Measurements from ENCODE around the gene COL10A1.
"Not testable (repeated sequence)": the region's sequence is repeated elsewhere in the genome, so short reads cannot be mapped to it uniquely, and the experiment has no call there.

Gene COL10A1

DNA sequence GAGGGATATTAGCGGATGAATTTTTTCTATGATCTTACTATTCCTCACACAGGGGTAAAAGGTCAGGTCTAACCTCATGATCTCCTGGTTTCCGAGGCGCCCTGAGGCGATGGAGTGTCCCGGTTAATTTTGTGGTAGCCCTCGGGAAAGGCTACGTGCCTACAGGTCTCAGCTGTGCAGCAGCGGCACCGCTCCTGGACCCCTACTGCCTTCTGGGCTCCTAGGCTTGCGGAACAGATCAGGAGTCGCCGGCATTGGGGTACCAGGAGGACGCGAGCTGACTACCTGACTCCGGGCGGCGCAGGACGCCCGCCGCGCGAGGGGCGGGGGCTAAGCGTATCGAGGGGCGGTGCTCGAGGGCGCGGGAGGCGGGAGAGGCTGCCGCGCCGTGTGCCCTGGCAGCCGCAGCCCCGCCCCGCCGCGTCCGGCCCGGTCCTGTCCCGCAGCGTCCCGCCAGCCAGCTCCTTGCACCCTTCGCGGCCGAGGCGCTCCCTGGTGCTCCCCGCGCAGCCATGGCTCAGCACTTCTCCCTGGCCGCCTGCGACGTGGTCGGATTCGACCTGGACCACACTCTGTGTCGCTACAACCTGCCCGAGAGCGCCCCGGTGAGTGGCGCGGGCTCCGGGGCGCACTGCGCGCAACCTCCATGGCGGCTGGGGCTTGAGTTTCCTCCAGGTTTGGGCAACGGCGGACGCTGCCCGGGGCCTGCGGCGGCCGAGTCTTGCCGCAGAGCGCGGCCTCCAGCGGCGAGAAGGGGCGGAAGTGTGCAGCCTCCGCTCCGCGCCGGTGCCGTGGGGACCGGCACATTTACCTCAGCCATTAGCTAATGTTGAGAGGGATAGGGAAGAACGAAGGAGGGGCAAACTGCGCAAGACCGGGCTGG lies 25.3 kb downstream of the COL10A1 start, which contains the start of gene NT5DC1:
Gene NT5DC1, plus strand, starts transcription at position 435 of the 883 bp plus-strand sequence. Its CDS starts 78 bp downstream, at position 513.
- H3K4me1 ChIP-seq (ENCODE audit: control insufficient read depth, insufficient read depth, low read length) = peaks cover 12% of the 10 kb centered on the region
- peak within 1 kb of the TSS; percentile 92 for H3K4me3 ChIP-seq (ENCODE audit: low read length)
- H3K9ac ChIP-seq (ENCODE audit: low read depth, low read length) = peak within 1 kb of the TSS; percentile 88
- H3K27me3 ChIP-seq (ENCODE audit: control insufficient read depth, insufficient read depth, low read length) = no peaks in the 10 kb centered on the region
- H3K36me3 ChIP-seq (ENCODE audit: insufficient read depth, low read length) = no peaks in the 10 kb centered on the region
- H3K4me2 ChIP-seq (ENCODE audit: low read length) = peak within 1 kb of the TSS; percentile 93
- H3K9me3 ChIP-seq (replicated peaks; ENCODE audit: low read length) = no peaks in the 10 kb centered on the region

DNA sequence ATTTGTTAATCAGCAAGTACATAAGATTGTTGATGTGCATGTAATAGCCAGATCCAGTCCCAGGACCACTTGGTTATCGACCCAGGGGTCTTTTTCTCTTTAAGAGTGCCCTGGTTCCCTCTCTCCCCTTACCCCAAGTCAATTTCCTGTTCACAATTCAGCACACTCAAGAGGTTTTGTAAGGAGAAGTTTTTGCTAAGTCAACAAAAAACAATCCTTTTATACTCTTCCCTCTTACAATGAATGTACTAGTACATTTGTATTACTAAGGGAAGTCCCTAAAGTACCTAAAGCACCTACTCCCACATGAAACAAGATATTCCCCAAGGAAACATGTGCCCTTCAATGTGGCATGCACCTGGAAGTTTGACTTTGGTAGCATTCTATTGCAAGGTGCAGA lies 26.9 kb downstream of the COL10A1 start:
- no peaks in the 10 kb centered on the region for H3K9me3 ChIP-seq (replicated peaks; ENCODE audit: low read length)
- H3K36me3 ChIP-seq (ENCODE audit: insufficient read depth, low read length) = no peaks in the 10 kb centered on the region
- no peak overlapping the region for H3K4me3 ChIP-seq (ENCODE audit: low read length)
- H3K4me1 ChIP-seq (ENCODE audit: control insufficient read depth, insufficient read depth, low read length) = peaks cover 12% of the 10 kb centered on the region
- no peaks in the 10 kb centered on the region for H3K27me3 ChIP-seq (ENCODE audit: control insufficient read depth, insufficient read depth, low read length)
- H3K9ac ChIP-seq (ENCODE audit: low read depth, low read length) = no peak overlapping the region
- no peak overlapping the region for H3K4me2 ChIP-seq (ENCODE audit: low read length)

DNA sequence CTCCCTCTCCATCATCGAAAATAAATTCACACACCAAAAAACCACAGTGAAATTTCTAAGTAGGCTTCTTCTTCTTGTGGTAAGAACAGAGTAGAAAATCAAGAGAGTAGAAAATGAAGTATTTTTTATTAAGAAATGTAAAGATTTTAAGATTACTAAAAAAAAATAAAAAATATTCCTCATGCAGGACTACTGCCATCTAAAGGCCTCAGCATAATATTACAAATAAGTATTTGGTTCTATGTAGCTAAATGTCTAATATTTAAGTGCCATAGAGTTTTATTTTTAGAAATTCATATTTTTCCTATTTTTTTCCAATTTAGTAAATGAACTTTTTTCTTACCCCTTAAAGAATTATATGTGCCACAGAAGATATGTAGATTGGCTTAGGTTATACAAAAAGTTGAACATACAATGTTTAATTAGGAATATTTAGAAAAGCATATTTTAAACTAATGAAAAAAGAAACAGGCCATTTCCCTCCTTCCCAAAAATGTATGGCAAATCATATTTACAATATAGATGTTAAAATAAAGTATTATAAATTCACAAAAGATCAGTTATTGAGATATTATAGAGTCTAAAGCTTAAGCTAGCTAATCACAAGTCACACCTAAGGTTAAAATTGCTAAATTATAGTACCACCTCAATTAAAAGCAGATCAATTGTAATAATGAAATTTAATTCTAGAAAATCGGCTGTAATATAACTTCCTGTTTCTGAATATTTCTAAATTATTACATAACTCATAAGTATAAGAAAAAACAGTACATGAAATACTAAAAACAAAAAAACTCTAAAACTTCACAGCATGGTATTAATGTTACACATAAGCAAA lies 28.7 kb downstream of the COL10A1 start:
- Histone ChIP-seq H3K4me3 (ENCODE audit: low read length) (no peak overlapping the region), H3K27me3 (ENCODE audit: control insufficient read depth, insufficient read depth, low read length) (no peaks in the 10 kb centered on the region), H3K4me1 (ENCODE audit: control insufficient read depth, insufficient read depth, low read length) (peaks cover 12% of the 10 kb centered on the region), H3K4me2 (ENCODE audit: low read length) (no peak overlapping the region), H3K36me3 (ENCODE audit: insufficient read depth, low read length) (no peaks in the 10 kb centered on the region), H3K9ac (ENCODE audit: low read depth, low read length) (no peak overlapping the region), H3K9me3 (replicated peaks; ENCODE audit: low read length) (no peaks in the 10 kb centered on the region)

DNA sequence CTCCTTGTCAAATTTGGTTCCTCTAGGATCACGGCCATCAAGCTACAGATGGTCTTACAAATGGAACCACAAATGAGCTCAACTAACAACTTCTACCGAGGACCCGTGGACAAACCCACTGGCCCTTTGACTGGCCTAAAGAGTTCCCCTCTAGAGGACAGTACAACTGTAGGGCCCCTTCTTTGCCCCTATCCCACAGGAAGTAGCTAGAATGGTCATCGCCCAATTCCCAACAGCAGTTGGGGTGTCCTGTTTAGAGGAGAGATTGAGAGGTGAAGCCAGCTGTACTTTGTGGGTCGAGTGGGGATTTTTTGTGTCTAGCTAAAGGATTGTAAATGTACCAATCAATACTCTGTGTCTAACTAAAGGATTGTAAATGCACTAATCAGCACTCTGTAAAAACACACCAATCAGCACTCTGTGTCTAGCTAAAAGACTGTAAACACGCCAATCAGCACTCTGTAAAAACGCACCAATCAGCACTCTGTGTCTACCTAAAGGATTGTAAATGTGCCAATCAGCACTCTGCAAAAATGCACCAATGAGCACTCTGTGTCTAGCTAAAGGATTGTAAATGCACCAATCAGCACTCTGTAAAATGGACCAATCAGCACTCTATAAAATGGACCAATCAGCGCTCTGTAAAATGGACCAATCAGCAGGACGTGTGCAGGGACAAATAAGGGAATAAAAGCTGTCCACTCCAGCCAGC lies 29.7 kb downstream of the COL10A1 start:
- H3K4me1 ChIP-seq (ENCODE audit: control insufficient read depth, insufficient read depth, low read length); H3K9me3 ChIP-seq (replicated peaks; ENCODE audit: low read length); H3K27me3 ChIP-seq (ENCODE audit: control insufficient read depth, insufficient read depth, low read length); H3K4me2 ChIP-seq (ENCODE audit: low read length); H3K9ac ChIP-seq (ENCODE audit: low read depth, low read length); H3K4me3 ChIP-seq (ENCODE audit: low read length); H3K36me3 ChIP-seq (ENCODE audit: insufficient read depth, low read length): not testable (repeated sequence)

DNA sequence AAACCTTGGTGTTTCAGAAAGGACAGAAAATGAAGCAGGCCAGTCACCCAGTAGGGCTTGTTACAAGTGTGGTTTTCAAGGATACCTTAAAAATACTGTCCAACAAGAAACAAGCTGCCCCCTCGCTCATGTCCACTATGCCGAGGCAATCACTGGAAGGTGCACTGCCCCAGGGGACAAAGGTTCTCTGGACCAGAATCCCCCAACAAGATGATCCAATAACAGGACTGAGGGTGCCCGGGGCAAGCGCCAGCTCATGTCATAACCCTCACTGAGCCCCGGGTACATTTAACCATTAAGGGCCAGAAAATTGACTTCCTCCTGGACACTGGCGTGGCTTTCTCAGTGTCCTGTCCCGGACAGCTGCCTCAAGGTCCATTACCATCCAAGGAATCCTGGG lies 31.9 kb downstream of the COL10A1 start:
- Histone ChIP-seq H3K4me2 (ENCODE audit: low read length) (no peak overlapping the region), H3K4me3 (ENCODE audit: low read length) (no peak overlapping the region), H3K9ac (ENCODE audit: low read depth, low read length) (no peak overlapping the region), H3K27me3 (ENCODE audit: control insufficient read depth, insufficient read depth, low read length) (no peaks in the 10 kb centered on the region), H3K36me3 (ENCODE audit: insufficient read depth, low read length) (no peaks in the 10 kb centered on the region), H3K4me1 (ENCODE audit: control insufficient read depth, insufficient read depth, low read length) (no peaks in the 10 kb centered on the region), H3K9me3 (replicated peaks; ENCODE audit: low read length) (no peaks in the 10 kb centered on the region)

DNA sequence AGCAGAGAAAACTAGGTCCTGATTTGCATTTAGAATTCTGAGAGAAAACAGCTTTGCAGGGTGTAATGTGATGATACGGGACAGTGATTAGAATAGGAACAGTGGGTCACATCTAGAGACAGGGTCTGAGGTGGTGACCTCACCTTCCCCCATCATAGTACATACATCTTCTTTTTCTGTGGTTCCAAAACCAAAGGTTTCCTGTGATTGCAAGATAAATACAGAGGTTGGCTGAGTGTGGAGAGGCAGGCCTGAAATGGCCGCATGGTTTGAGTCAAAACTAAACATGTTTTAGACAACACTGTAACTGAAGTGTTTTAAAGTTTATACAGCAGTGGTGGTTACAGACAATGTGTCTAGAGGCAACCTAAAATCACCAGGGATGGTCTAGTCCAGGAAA lies 35.7 kb downstream of the COL10A1 start:
- peaks cover 9% of the 10 kb centered on the region for H3K4me1 ChIP-seq (ENCODE audit: control insufficient read depth, insufficient read depth, low read length)
- no peak overlapping the region for H3K4me3 ChIP-seq (ENCODE audit: low read length)
- no peaks in the 10 kb centered on the region for H3K36me3 ChIP-seq (ENCODE audit: insufficient read depth, low read length)
- no peaks in the 10 kb centered on the region for H3K9me3 ChIP-seq (replicated peaks; ENCODE audit: low read length)
- H3K4me2 ChIP-seq (ENCODE audit: low read length) = no peak overlapping the region
- no peak overlapping the region for H3K9ac ChIP-seq (ENCODE audit: low read depth, low read length)
- H3K27me3 ChIP-seq (ENCODE audit: control insufficient read depth, insufficient read depth, low read length) = no peaks in the 10 kb centered on the region

DNA sequence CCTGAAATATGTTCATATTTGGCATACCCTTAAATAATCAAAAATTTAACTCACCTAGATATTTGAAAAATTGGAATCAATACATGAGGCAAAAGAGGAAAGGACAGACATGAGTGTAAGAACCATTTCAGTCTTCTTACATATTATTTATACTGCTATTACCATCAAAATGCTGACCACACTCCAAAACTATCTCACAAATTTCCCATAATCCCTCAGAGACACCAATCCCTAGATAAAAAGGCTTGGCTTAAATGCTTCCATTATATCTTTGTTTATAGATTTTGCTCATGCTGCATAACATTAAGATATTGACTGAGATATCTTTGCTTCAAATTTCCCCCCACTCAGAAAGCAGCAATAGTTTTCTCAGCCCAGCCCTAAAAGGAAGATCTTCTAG lies 37.0 kb downstream of the COL10A1 start:
- peaks cover 9% of the 10 kb centered on the region for H3K4me1 ChIP-seq (ENCODE audit: control insufficient read depth, insufficient read depth, low read length)
- H3K9ac ChIP-seq (ENCODE audit: low read depth, low read length) = no peak overlapping the region

DNA sequence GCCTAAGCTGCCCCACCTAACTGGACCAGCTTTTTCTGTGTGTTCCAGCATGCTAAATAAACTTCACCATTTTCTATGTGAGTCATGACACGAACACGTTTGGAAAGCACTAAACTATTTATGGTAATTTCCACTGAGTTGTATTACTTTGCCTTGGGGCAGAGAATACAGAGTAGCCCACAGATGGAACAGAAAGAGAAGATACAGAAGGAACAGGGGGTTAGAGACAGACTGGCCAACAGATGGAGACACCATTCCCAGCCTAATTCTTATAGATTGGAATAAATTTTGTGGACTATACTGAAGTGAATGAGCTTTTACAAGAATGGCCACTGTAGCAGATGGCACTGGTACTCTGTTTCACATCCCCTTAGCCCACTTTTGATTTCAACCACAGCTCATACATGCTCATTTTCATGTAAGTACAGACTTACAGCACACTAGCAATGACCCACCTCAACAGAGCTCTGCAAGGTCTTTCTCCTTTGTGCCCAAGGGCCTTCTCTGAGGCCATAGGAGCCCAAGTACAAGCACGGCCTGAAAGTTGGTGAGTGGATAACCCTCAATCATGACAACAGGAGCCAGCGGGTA lies 38.4 kb downstream of the COL10A1 start:
- Histone ChIP-seq H3K4me1 (ENCODE audit: control insufficient read depth, insufficient read depth, low read length) (peaks cover 9% of the 10 kb centered on the region), H3K36me3 (ENCODE audit: insufficient read depth, low read length) (no peaks in the 10 kb centered on the region), H3K9ac (ENCODE audit: low read depth, low read length) (no peak overlapping the region), H3K4me2 (ENCODE audit: low read length) (no peak overlapping the region), H3K4me3 (ENCODE audit: low read length) (no peak overlapping the region), H3K27me3 (ENCODE audit: control insufficient read depth, insufficient read depth, low read length) (no peaks in the 10 kb centered on the region), H3K9me3 (replicated peaks; ENCODE audit: low read length) (no peaks in the 10 kb centered on the region)

More for the DNA sequence above, 37.0 kb downstream of the COL10A1 start:
- Histone ChIP-seq H3K27me3 (ENCODE audit: control insufficient read depth, insufficient read depth, low read length) (no peaks in the 10 kb centered on the region), H3K36me3 (ENCODE audit: insufficient read depth, low read length) (no peaks in the 10 kb centered on the region), H3K4me2 (ENCODE audit: low read length) (no peak overlapping the region), H3K4me3 (ENCODE audit: low read length) (no peak overlapping the region), H3K9me3 (replicated peaks; ENCODE audit: low read length) (no peaks in the 10 kb centered on the region)

DNA sequence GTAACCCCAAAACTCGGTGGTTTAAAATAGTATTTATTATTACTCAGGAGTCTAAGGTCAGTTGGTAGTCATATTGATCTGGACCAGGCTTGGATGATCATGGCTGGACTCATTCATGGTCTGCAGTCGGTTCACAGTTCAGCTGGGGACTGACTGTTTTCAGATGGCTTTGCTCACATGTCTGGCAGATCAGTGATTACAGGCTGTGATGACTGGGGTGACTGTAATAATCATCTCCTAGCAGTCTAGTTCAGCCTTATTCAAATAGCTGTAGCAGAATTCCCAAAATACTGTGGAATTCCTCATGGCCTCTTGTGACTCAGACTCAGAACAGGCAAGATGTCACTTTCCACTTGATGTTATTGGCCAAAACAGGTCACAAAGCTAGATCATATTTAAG lies 41.6 kb downstream of the COL10A1 start:
- Histone ChIP-seq H3K9me3 (replicated peaks; ENCODE audit: low read length) (no peaks in the 10 kb centered on the region), H3K4me2 (ENCODE audit: low read length) (no peak overlapping the region), H3K27me3 (ENCODE audit: control insufficient read depth, insufficient read depth, low read length) (no peaks in the 10 kb centered on the region), H3K36me3 (ENCODE audit: insufficient read depth, low read length) (no peaks in the 10 kb centered on the region), H3K4me1 (ENCODE audit: control insufficient read depth, insufficient read depth, low read length) (peaks cover 9% of the 10 kb centered on the region), H3K4me3 (ENCODE audit: low read length) (no peak overlapping the region), H3K9ac (ENCODE audit: low read depth, low read length) (no peak overlapping the region)

DNA sequence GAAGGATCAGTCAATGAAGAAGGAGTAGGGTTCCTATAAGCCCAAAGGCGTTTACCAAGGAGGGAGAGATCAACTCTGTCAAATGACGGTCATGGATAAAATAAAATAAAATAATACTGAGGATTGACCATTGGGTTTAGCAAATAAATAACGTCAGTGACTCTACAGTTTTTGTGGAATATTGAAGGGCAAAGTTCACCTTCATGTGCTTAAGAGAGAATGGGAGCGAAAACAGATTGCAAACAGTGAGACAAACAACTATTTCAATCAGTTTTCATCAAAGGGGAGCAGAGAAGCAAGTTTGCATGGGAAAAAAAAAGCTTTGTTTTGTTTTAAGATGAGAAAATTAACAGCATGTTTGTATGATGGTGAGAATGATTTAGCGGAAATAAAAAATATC lies 42.9 kb downstream of the COL10A1 start:
- no peaks in the 10 kb centered on the region for H3K36me3 ChIP-seq (ENCODE audit: insufficient read depth, low read length)
- H3K4me3 ChIP-seq (ENCODE audit: low read length) = no peak overlapping the region
- no peaks in the 10 kb centered on the region for H3K9me3 ChIP-seq (replicated peaks; ENCODE audit: low read length)
- H3K4me1 ChIP-seq (ENCODE audit: control insufficient read depth, insufficient read depth, low read length) = peaks cover 9% of the 10 kb centered on the region
- H3K27me3 ChIP-seq (ENCODE audit: control insufficient read depth, insufficient read depth, low read length) = no peaks in the 10 kb centered on the region
- no peak overlapping the region for H3K4me2 ChIP-seq (ENCODE audit: low read length)
- no peak overlapping the region for H3K9ac ChIP-seq (ENCODE audit: low read depth, low read length)

DNA sequence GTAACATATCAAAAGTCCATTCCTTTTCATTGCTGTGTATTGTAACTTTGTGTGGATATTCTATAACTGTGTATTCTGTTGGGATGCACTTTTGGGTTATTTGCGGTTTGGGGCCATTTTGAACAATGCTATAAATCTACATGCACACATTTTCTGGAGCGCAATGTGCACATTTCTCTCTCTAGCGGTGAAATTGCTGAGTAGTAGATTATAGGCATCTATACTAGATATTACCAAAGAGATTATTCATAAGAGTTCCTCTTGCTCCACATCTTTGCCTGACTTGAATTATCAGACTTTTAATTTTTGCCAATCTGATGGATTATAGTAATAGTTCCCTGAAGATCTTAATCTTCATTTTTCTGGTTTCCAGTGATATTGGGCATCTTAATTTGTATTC lies 47.0 kb downstream of the COL10A1 start:
- H3K4me1 ChIP-seq (ENCODE audit: control insufficient read depth, insufficient read depth, low read length) = peaks cover 3% of the 10 kb centered on the region
- no peaks in the 10 kb centered on the region for H3K9me3 ChIP-seq (replicated peaks; ENCODE audit: low read length)
- no peak overlapping the region for H3K4me3 ChIP-seq (ENCODE audit: low read length)
- H3K36me3 ChIP-seq (ENCODE audit: insufficient read depth, low read length) = no peaks in the 10 kb centered on the region
- no peak overlapping the region for H3K9ac ChIP-seq (ENCODE audit: low read depth, low read length)
- no peaks in the 10 kb centered on the region for H3K27me3 ChIP-seq (ENCODE audit: control insufficient read depth, insufficient read depth, low read length)
- no peak overlapping the region for H3K4me2 ChIP-seq (ENCODE audit: low read length)

Data from skeletal muscle satellite cell (primary cell).